ENCODE data around the gene PDE2A.
A peak's percentile ranks its signal among the peaks of the same experiment; 100 is the strongest.

PDE2A gene

GRCh38 chr11:72688486-72688885, 14.3 kb upstream of the PDE2A start:
- no peak for DNase-seq
- in situ Hi-C loops (cut with HindIII; ENCODE audit: low pct_ligation_motif_present, low pct_unique_long_range_greater_than_20kb, low sequenced_read_pairs) = no loop called here

GRCh38 chr11:72687326-72687725, 13.1 kb upstream of the PDE2A start:
- DNase-seq = no peak
- in situ Hi-C loops (cut with HindIII; ENCODE audit: low pct_ligation_motif_present, low pct_unique_long_range_greater_than_20kb, low sequenced_read_pairs) = no loop called here

- no peak for DNase-seq
- in situ Hi-C loops (cut with HindIII; ENCODE audit: low pct_ligation_motif_present, low pct_unique_long_range_greater_than_20kb, low sequenced_read_pairs) = no loop called here
These were observed 12.5 kb upstream of the PDE2A start for GRCh38 chr11:72686639-72687220.

GRCh38 chr11:72685560-72686480, 11.6 kb upstream of the PDE2A start:
- DNase-seq = no peak
- in situ Hi-C loops (cut with HindIII; ENCODE audit: low pct_ligation_motif_present, low pct_unique_long_range_greater_than_20kb, low sequenced_read_pairs) = no loop called here

- in situ Hi-C loops (cut with HindIII; ENCODE audit: low pct_ligation_motif_present, low pct_unique_long_range_greater_than_20kb, low sequenced_read_pairs) = no loop called here
- peak; percentile 67 for DNase-seq
These were observed 10.2 kb upstream of the PDE2A start for GRCh38 chr11:72684236-72684912.

- peak; percentile 49 for DNase-seq
- in situ Hi-C loops (cut with HindIII; ENCODE audit: low pct_ligation_motif_present, low pct_unique_long_range_greater_than_20kb, low sequenced_read_pairs) = no loop called here
These were observed 9.6 kb upstream of the PDE2A start for GRCh38 chr11:72683782-72684200.

GRCh38 chr11:72682858-72683243, 8.6 kb upstream of the PDE2A start:
- no peak for DNase-seq
- in situ Hi-C loops (cut with HindIII; ENCODE audit: low pct_ligation_motif_present, low pct_unique_long_range_greater_than_20kb, low sequenced_read_pairs) = no loop called here

- DNase-seq = no peak
These were observed 8.1 kb upstream of the PDE2A start for GRCh38 chr11:72682238-72682857.

GRCh38 chr11:72681226-72682153, 7.3 kb upstream of the PDE2A start:
- in situ Hi-C loops (cut with HindIII; ENCODE audit: low pct_ligation_motif_present, low pct_unique_long_range_greater_than_20kb, low sequenced_read_pairs) = no loop called here
- no peak for DNase-seq

More at GRCh38 chr11:72682238-72682857, 8.1 kb upstream of the PDE2A start:
- in situ Hi-C loops (cut with HindIII; ENCODE audit: low pct_ligation_motif_present, low pct_unique_long_range_greater_than_20kb, low sequenced_read_pairs) = no loop called here

GRCh38 chr11:72680624-72681158, 6.5 kb upstream of the PDE2A start:
- DNase-seq = no peak
- in situ Hi-C loops (cut with HindIII; ENCODE audit: low pct_ligation_motif_present, low pct_unique_long_range_greater_than_20kb, low sequenced_read_pairs) = no loop called here

GRCh38 chr11:72679869-72680268, 5.6 kb upstream of the PDE2A start:
- in situ Hi-C loops (cut with HindIII; ENCODE audit: low pct_ligation_motif_present, low pct_unique_long_range_greater_than_20kb, low sequenced_read_pairs) = no loop called here
- no peak for DNase-seq

- DNase-seq = no peak
- in situ Hi-C loops (cut with HindIII; ENCODE audit: low pct_ligation_motif_present, low pct_unique_long_range_greater_than_20kb, low sequenced_read_pairs) = no loop called here
These were observed 4.3 kb upstream of the PDE2A start for GRCh38 chr11:72678524-72678923.

- in situ Hi-C loops (cut with HindIII; ENCODE audit: low pct_ligation_motif_present, low pct_unique_long_range_greater_than_20kb, low sequenced_read_pairs) = no loop called here
These were observed 2.7 kb upstream of the PDE2A start for GRCh38 chr11:72676861-72677341.

GRCh38 chr11:72675221-72675620, 999 bp upstream of the PDE2A start:
- in situ Hi-C loops (cut with HindIII; ENCODE audit: low pct_ligation_motif_present, low pct_unique_long_range_greater_than_20kb, low sequenced_read_pairs) = no loop called here
- no peak for DNase-seq

More at GRCh38 chr11:72676861-72677341, 2.7 kb upstream of the PDE2A start:
- DNase-seq = peak; percentile 64

GRCh38 chr11:72673284-72673942, 809 bp downstream of the PDE2A start:
- no peak for DNase-seq
- in situ Hi-C loops (cut with HindIII; ENCODE audit: low pct_ligation_motif_present, low pct_unique_long_range_greater_than_20kb, low sequenced_read_pairs) = no loop called here

- no peak for DNase-seq
- in situ Hi-C loops (cut with HindIII; ENCODE audit: low pct_ligation_motif_present, low pct_unique_long_range_greater_than_20kb, low sequenced_read_pairs) = no loop called here
These were observed 1.5 kb downstream of the PDE2A start for GRCh38 chr11:72672597-72673238.

Measured in ACHN (cell line).